MM.1S (cell line): ENCODE results near the gene ZKSCAN4.
A peak's percentile ranks its signal among the peaks of the same experiment; 100 is the strongest.

Experiments used
- DNase-seq: peaks from one replicate; pipeline ENCODE4 v3.0.0-alpha.2; 2015
- H2AFZ ChIP-seq: fragments of 300-600 bp; sonication (generic); 2 replicates; pipeline ENCODE4 v1.6.0; 2016; ENCODE audit warnings: antibody characterized with exemption, low read length
- H3F3A ChIP-seq: fragments of 300-600 bp; sonication (generic); 2 replicates; pipeline ENCODE4 v1.6.1; 2016; ENCODE audit warnings: mild to moderate bottlenecking, antibody characterized with exemption, low read length, moderate library complexity, mixed read lengths; ENCODE audit not compliant: insufficient read depth
- H3K27ac ChIP-seq: fragments of 300-600 bp; sonication (generic); 2 replicates; pipeline ENCODE4 v1.5.1; 2016; ENCODE audit warnings: mild to moderate bottlenecking, low read length
- H3K27me3 ChIP-seq: fragments of 300-600 bp; sonication (generic); replicated peaks from 2 replicates; pipeline ENCODE4 v1.6.0; 2016; ENCODE audit warnings: low read length; ENCODE audit not compliant: insufficient read depth
- H3K36me3 ChIP-seq: fragments of 300-600 bp; sonication (generic); replicated peaks from 2 replicates; pipeline ENCODE4 v1.6.1; 2016; ENCODE audit warnings: mild to moderate bottlenecking, low read length, mixed read lengths; ENCODE audit not compliant: insufficient read depth
- H3K4me1 ChIP-seq: fragments of 300-600 bp; sonication (generic); 2 replicates; pipeline ENCODE4 v1.6.1; 2016; ENCODE audit warnings: low read length, mixed read lengths
- H3K4me2 ChIP-seq: fragments of 300-600 bp; sonication (generic); 2 replicates; pipeline ENCODE4 v1.6.0; 2016; ENCODE audit warnings: low read depth, low read length
- H3K4me3 ChIP-seq: fragments of 300-600 bp; sonication (generic); 2 replicates; pipeline ENCODE4 v1.5.1; 2016; ENCODE audit warnings: low read length, mixed read lengths
- H3K79me2 ChIP-seq: fragments of 300-600 bp; sonication (generic); 2 replicates; pipeline ENCODE4 v1.6.1; 2016; ENCODE audit warnings: mixed run types, low read length, mixed read lengths
- H3K9ac ChIP-seq: fragments of 300-600 bp; sonication (generic); 2 replicates; pipeline ENCODE4 v1.6.1; 2016; ENCODE audit warnings: low read length, mixed read lengths
- H3K9me2 ChIP-seq: fragments of 300-600 bp; sonication (generic); replicated peaks from 2 replicates; pipeline ENCODE4 v1.6.1; 2016; ENCODE audit warnings: mild to moderate bottlenecking, low read length, mixed read lengths; ENCODE audit not compliant: insufficient read depth
- H3K9me3 ChIP-seq: fragments of 300-600 bp; sonication (generic); replicated peaks from 2 replicates; pipeline ENCODE4 v1.6.1; 2016; ENCODE audit warnings: mild to moderate bottlenecking, low read length, mixed read lengths; ENCODE audit not compliant: insufficient read depth
- H4K20me1 ChIP-seq: fragments of 300-600 bp; sonication (generic); 2 replicates; pipeline ENCODE4 v1.6.1; 2016; ENCODE audit warnings: mild to moderate bottlenecking, low read length, moderate library complexity, mixed read lengths; ENCODE audit not compliant: insufficient read depth
- CTCF ChIP-seq: fragments of 300-600 bp; sonication (generic); IDR thresholded peaks from 2 replicates; pipeline ENCODE4 v1.5.1; 2016; ENCODE audit warnings: antibody characterized with exemption, low read length, mixed read lengths
- EZH2 ChIP-seq: fragments of 300-600 bp; sonication (generic); optimal IDR thresholded peaks from 2 replicates; pipeline ENCODE3; 2017; ENCODE audit warnings: low read depth, mild to moderate bottlenecking, antibody characterized with exemption, low read length, mixed read lengths
- EZH2phosphoT487 ChIP-seq: fragments of 300-600 bp; sonication (generic); IDR thresholded peaks from 2 replicates; pipeline ENCODE4 v1.6.1; 2018; ENCODE audit warnings: antibody characterized with exemption, low read length

Gene ZKSCAN4

GRCh38 chr6:28252009-28252975, at the start of gene ZKSCAN4:
ZKSCAN4 (minus strand) TSS chr6:28252269; CDS start chr6:28251980, 289 bp downstream.
- Histone ChIP-seq H4K20me1 (no peaks in the 10 kb centered on the region), H3K27me3 (no peaks in the 10 kb centered on the region), H3K4me3 (peak within 1 kb of the TSS; percentile 100), H3K4me1 (peaks cover 12% of the 10 kb centered on the region), H3K4me2 (peak within 1 kb of the TSS; percentile 94), H3F3A (no peaks in the 10 kb centered on the region), H3K9me2 (no peaks in the 10 kb centered on the region), H3K9me3 (no peaks in the 10 kb centered on the region), H3K36me3 (no peaks in the 10 kb centered on the region; the same call in 1 of the 2 replicates), H3K79me2 (0 out of 2 replicates have a peak, but pooled peaks cover 5% of the 10 kb centered on the region), H3K9ac (peak within 1 kb of the TSS; percentile 69), H2AFZ (peak within 1 kb of the TSS; percentile 100), H3K27ac (0 out of 2 replicates have a peak within 1 kb of the TSS, but pooled peaks have one; percentile 10)
- DNase-seq = peak; percentile 74
- TF ChIP-seq EZH2 (no peak), EZH2phosphoT487 (no peak), CTCF (no peak)

- no peaks in the 10 kb centered on the region for H3K9me2 ChIP-seq
- H2AFZ ChIP-seq = no peak overlapping the region
- H3K79me2 ChIP-seq = no peaks in the 10 kb centered on the region
- H3K27ac ChIP-seq = no peak overlapping the region
- peaks cover 12% of the 10 kb centered on the region for H3F3A ChIP-seq
- no peak overlapping the region for H3K4me3 ChIP-seq
- peaks cover 18% of the 10 kb centered on the region; the same call in 1 of the 2 replicates for H3K27me3 ChIP-seq
- no peaks in the 10 kb centered on the region for H4K20me1 ChIP-seq
- H3K9ac ChIP-seq = no peak overlapping the region
- H3K9me3 ChIP-seq = no peaks in the 10 kb centered on the region
- TF ChIP-seq EZH2 = no peak
- no peak for TF ChIP-seq CTCF
- no peak for TF ChIP-seq EZH2phosphoT487
- no peak for DNase-seq
- no peak overlapping the region for H3K4me2 ChIP-seq
- no peaks in the 10 kb centered on the region for H3K36me3 ChIP-seq
- H3K4me1 ChIP-seq = peaks cover 29% of the 10 kb centered on the region
These were observed 44.5 kb upstream of the ZKSCAN4 start for GRCh38 chr6:28296520-28297060.

- Histone ChIP-seq H3K9ac (no peak overlapping the region), H3K36me3 (no peaks in the 10 kb centered on the region), H4K20me1 (no peaks in the 10 kb centered on the region), H3F3A (peaks cover 12% of the 10 kb centered on the region), H3K9me2 (no peaks in the 10 kb centered on the region), H3K27me3 (peaks cover 18% of the 10 kb centered on the region; the same call in 1 of the 2 replicates), H2AFZ (no peak overlapping the region), H3K27ac (no peak overlapping the region), H3K79me2 (no peaks in the 10 kb centered on the region), H3K4me1 (peaks cover 29% of the 10 kb centered on the region), H3K4me3 (peak overlapping the region; percentile 16; the same call in 1 of the 2 replicates), H3K4me2 (peak overlapping the region; percentile 84), H3K9me3 (no peaks in the 10 kb centered on the region)
- peak; percentile 72 for DNase-seq
- TF ChIP-seq EZH2phosphoT487 (no peak), CTCF (no peak), EZH2 (no peak)
These were observed 43.3 kb upstream of the ZKSCAN4 start for GRCh38 chr6:28295326-28295725.
